OCI-LY1 (cell line): Measurements from ENCODE around the gene CMTM5.

Experiments
- EZH2 ChIP-seq: fragments of 200-600 bp; sonication (generic), shearing (Covaris generic); IDR thresholded peaks from 2 replicates; pipeline ENCODE4 v1.8.0; 2017; ENCODE audit warnings: borderline replicate concordance, mixed run types, mild to moderate bottlenecking, antibody characterized with exemption, low read length, moderate library complexity, mixed read lengths
- TF ChIP-seq, protein P1 (sequence below): fragments of 200-600 bp; sonication (generic), shearing (Covaris generic); IDR thresholded peaks from 2 replicates; pipeline ENCODE4 v1.5.1; 2017; ENCODE audit warnings: mild to moderate bottlenecking, antibody characterized with exemption, low read length, moderate library complexity, mixed read lengths

GRCh38 chr14:23403908-23404307 lies 27.1 kb downstream of the CMTM5 start:
- TF ChIP-seq, protein P1, sequence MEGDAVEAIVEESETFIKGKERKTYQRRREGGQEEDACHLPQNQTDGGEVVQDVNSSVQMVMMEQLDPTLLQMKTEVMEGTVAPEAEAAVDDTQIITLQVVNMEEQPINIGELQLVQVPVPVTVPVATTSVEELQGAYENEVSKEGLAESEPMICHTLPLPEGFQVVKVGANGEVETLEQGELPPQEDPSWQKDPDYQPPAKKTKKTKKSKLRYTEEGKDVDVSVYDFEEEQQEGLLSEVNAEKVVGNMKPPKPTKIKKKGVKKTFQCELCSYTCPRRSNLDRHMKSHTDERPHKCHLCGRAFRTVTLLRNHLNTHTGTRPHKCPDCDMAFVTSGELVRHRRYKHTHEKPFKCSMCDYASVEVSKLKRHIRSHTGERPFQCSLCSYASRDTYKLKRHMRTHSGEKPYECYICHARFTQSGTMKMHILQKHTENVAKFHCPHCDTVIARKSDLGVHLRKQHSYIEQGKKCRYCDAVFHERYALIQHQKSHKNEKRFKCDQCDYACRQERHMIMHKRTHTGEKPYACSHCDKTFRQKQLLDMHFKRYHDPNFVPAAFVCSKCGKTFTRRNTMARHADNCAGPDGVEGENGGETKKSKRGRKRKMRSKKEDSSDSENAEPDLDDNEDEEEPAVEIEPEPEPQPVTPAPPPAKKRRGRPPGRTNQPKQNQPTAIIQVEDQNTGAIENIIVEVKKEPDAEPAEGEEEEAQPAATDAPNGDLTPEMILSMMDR = no peak
- no peak for TF ChIP-seq EZH2
